CD14-positive monocyte (primary cell): ENCODE data around the gene CCDC149. TPM values are rescaled to one million over a fixed set of nuclear protein-coding genes. Genes with fewer than 3 reads are reported as not detected.

Source experiments
- DNase-seq, 3 donors: peaks; one replicate each; pipeline ENCODE4 v3.0.0-alpha.2; 2011 to 2022
- H2AFZ ChIP-seq: 2 replicates; pipeline ENCODE4 v1.6.0; 2012; ENCODE audit warnings: mild to moderate bottlenecking, low read depth, low read length, inconsistent platforms; ENCODE audit not compliant: insufficient read depth, poor library complexity, severe bottlenecking
- H3K27ac ChIP-seq, 2 donors: 1 replicate in 1 of 2; 2 replicates in 1 of 2; pipeline ENCODE4 v1.5.1; 2012 to 2013; ENCODE audit warnings: low read length in 2 of 2, control low read depth in 1 of 2, inconsistent platforms in 1 of 2, low read depth in 1 of 2, mild to moderate bottlenecking in 1 of 2
- H3K27me3 ChIP-seq, 2 donors: one replicate each; pipeline versions ENCODE4 v1.6.0 to v1.6.1; 2011 to 2013; ENCODE audit warnings: low read length in 2 of 2; ENCODE audit not compliant: control insufficient read depth in 2 of 2, insufficient read depth in 2 of 2
- H3K36me3 ChIP-seq, 2 donors: replicated peaks in 1 of 2; 1 replicate in 1 of 2; 2 replicates in 1 of 2; pipeline versions ENCODE4 v1.5.1 to v1.6.1; 2012 to 2013; ENCODE audit warnings: low read length in 2 of 2, control low read depth in 1 of 2, inconsistent platforms in 1 of 2, mild to moderate bottlenecking in 1 of 2; ENCODE audit not compliant: insufficient read depth in 2 of 2, control insufficient read depth in 1 of 2
- H3K4me1 ChIP-seq, 2 donors: 1 replicate in 1 of 2; 2 replicates in 1 of 2; pipeline versions ENCODE4 v1.5.1 to v1.6.1; 2012 to 2013; ENCODE audit warnings: low read length in 2 of 2, control low read depth in 1 of 2, inconsistent platforms in 1 of 2, mild to moderate bottlenecking in 1 of 2, moderate library complexity in 1 of 2; ENCODE audit not compliant: insufficient read depth in 2 of 2, control insufficient read depth in 1 of 2
- H3K4me2 ChIP-seq: replicated peaks from 2 replicates; pipeline ENCODE3; 2012; ENCODE audit warnings: low read length, moderate library complexity, mild to moderate bottlenecking; ENCODE audit not compliant: poor library complexity, severe bottlenecking; ENCODE audit errors: extremely low read depth
- H3K4me3 ChIP-seq, 3 experiments: fragments of 200-600 bp in 1 of 3; sonication (generic) in 1 of 3; replicated peaks in 1 of 3; 1 replicate in 2 of 3; 2 replicates in 1 of 3; pipeline ENCODE4 v1.5.1; 2011 to 2013; ENCODE audit warnings: low read length in 3 of 3, mild to moderate bottlenecking in 3 of 3, control low read depth in 2 of 3, low read depth in 2 of 3, inconsistent platforms in 1 of 3, moderate library complexity in 1 of 3
- H3K79me2 ChIP-seq: 2 replicates; pipeline ENCODE4 v1.6.0; 2012; ENCODE audit warnings: mild to moderate bottlenecking, control low read depth, inconsistent platforms, low read length, moderate library complexity; ENCODE audit not compliant: insufficient read depth
- H3K9ac ChIP-seq: 2 replicates; pipeline ENCODE4 v1.6.0; 2017; ENCODE audit warnings: low read length, mild to moderate bottlenecking; ENCODE audit not compliant: insufficient read depth, poor library complexity, severe bottlenecking
- H3K9me3 ChIP-seq, 2 donors: replicated peaks in 1 of 2; 1 replicate in 1 of 2; 2 replicates in 1 of 2; pipeline versions ENCODE4 v1.5.1 to v1.6.1; 2012 to 2013; ENCODE audit warnings: low read length in 2 of 2, control low read depth in 1 of 2; ENCODE audit not compliant: control insufficient read depth in 1 of 2, insufficient read depth in 1 of 2
- H4K20me1 ChIP-seq: 2 replicates; pipeline ENCODE4 v1.6.0; 2012; ENCODE audit warnings: mild to moderate bottlenecking, low read length, control low read depth, moderate library complexity; ENCODE audit not compliant: insufficient read depth
- H3K27ac Mint-ChIP-seq, 7 donors: one replicate each; pipeline ENCODE4 v1.8.0; 2020; ENCODE audit warnings: mild to moderate bottlenecking in 7 of 7, mixed read lengths in 7 of 7, moderate library complexity in 6 of 7, inconsistent platforms in 2 of 7
- H3K27me3 Mint-ChIP-seq, 3 donors: one replicate each; pipeline ENCODE4 v1.8.0; 2021 to 2022; ENCODE audit warnings: low read depth in 3 of 3, mild to moderate bottlenecking in 3 of 3, mixed read lengths in 3 of 3, moderate library complexity in 3 of 3, inconsistent platforms in 1 of 3
- H3K36me3 Mint-ChIP-seq, 2 donors: one replicate each; pipeline ENCODE4 v1.8.0; 2020; ENCODE audit warnings: mixed read lengths in 2 of 2, inconsistent platforms in 1 of 2, mild to moderate bottlenecking in 1 of 2
- H3K4me1 Mint-ChIP-seq: one replicate; pipeline ENCODE4 v1.8.0; 2020; ENCODE audit warnings: mild to moderate bottlenecking, mixed read lengths
- H3K4me3 Mint-ChIP-seq, 2 donors: one replicate each; pipeline ENCODE4 v1.8.0; 2020; ENCODE audit warnings: mild to moderate bottlenecking in 2 of 2, mixed read lengths in 2 of 2, moderate library complexity in 1 of 2
- H3K9me3 Mint-ChIP-seq, 7 donors: one replicate each; pipeline ENCODE4 v1.8.0; 2020 to 2022; ENCODE audit warnings: mixed read lengths in 7 of 7, mild to moderate bottlenecking in 6 of 7, moderate library complexity in 6 of 7, inconsistent platforms in 2 of 7
- CTCF ChIP-seq: fragments of 200-600 bp; IDR thresholded peaks from one replicate; pipeline ENCODE4 v1.8.0; 2022; ENCODE audit warnings: antibody characterized with exemption, mild to moderate bottlenecking
- WGBS: methylation state at CpG from one replicate; pipeline ENCODE4 v1.1.5; 2013; ENCODE audit warnings: missing lambda C conversion rate; ENCODE audit not compliant: insufficient coverage; 5-methylcytosine and 5-hydroxymethylcytosine counted together
- intact Hi-C, 2 donors: fragments of 100-400 bp; cut with micrococcal nuclease; formaldehyde crosslinking; loops; one replicate each; pipeline versions ENCODE4 v1.15.0 to v1.15.1; 2023
- polyA plus RNA-seq, 3 donors: library from polyadenylated mRNA; depleted of rRNA in 1 of 3; unstranded in 2 of 3; stranded (reverse) in 1 of 3; fragments of 300-500 nt in 2 of 3; fragments of >200 nt in 1 of 3; fragmentation: Illumina TruSeq in 2 of 3; gene quantifications; 1 replicate in 2 of 3; 2 replicates in 1 of 3; pipeline ENCODE4 v1.2.3, GENCODE V29; 2012 to 2021

Gene CCDC149
- polyA plus RNA-seq, 3 donors: 5.5 to 15.8 (median 14.9) TPM

GRCh38 chr4:24775032-24775605 is 137.7 kb downstream of the CCDC149 start:
- no peak for DNase-seq
- intact Hi-C loops: no loop called here
- H3K4me1 ChIP-seq: peaks cover 13 to 17% of the 10 kb centered on the region in 2 donors
- Mint-ChIP-seq H3K9me3 (peaks cover 0 to 4% (median 0%) of the 10 kb centered on the region in 7 donors), H3K27me3 (peaks cover 0 to 9% (median 3%) of the 10 kb centered on the region in 3 donors), H3K36me3 (no peaks in the 10 kb centered on the region), H3K4me3 (no peak overlapping the region), H3K4me1 (peaks cover 25% of the 10 kb centered on the region), H3K27ac (no peak overlapping the region)
- H3K27ac ChIP-seq: no peak overlapping the region
- peaks cover 0 to 2% of the 10 kb centered on the region in 2 donors for H3K27me3 ChIP-seq
- H4K20me1 ChIP-seq: no peaks in the 10 kb centered on the region
- 100% methylated on average over 1 of the region's 2 CpGs for WGBS
- no peaks in the 10 kb centered on the region for H3K9me3 ChIP-seq
- H2AFZ ChIP-seq: no peak overlapping the region
- TF ChIP-seq CTCF: no peak
- no peak overlapping the region for H3K9ac ChIP-seq
- H3K4me2 ChIP-seq: no peak overlapping the region
- H3K79me2 ChIP-seq: no peaks in the 10 kb centered on the region
- H3K4me3 ChIP-seq: no peak overlapping the region
- H3K36me3 ChIP-seq: no peaks in the 10 kb centered on the region

- Histone ChIP-seq H3K4me3 (no peak overlapping the region), H3K9me3 (no peaks in the 10 kb centered on the region), H2AFZ (no peak overlapping the region), H3K9ac (no peak overlapping the region), H3K4me2 (no peak overlapping the region), H3K36me3 (no peaks in the 10 kb centered on the region), H4K20me1 (no peaks in the 10 kb centered on the region), H3K4me1 (peaks cover 12 to 17% of the 10 kb centered on the region in 2 donors), H3K27me3 (peaks cover 0 to 2% of the 10 kb centered on the region in 2 donors), H3K79me2 (no peaks in the 10 kb centered on the region), H3K27ac (no peak overlapping the region)
- no peak overlapping the region for H3K4me3 Mint-ChIP-seq
- H3K27ac Mint-ChIP-seq: no peak overlapping the region
- WGBS: no CpG with 5 or more reads among the region's 2 CpGs
- no peak for DNase-seq
- no peak for TF ChIP-seq CTCF
- H3K36me3 Mint-ChIP-seq: no peaks in the 10 kb centered on the region
- peaks cover 0 to 9% (median 3%) of the 10 kb centered on the region in 3 donors for H3K27me3 Mint-ChIP-seq
- peaks cover 24% of the 10 kb centered on the region for H3K4me1 Mint-ChIP-seq
- intact Hi-C loops: no loop called here
- peaks cover 0 to 4% (median 0%) of the 10 kb centered on the region in 7 donors for H3K9me3 Mint-ChIP-seq
Observed at GRCh38 chr4:24774452-24774851, 138.4 kb downstream of the CCDC149 start.
